ENCODE results near the gene DCUN1D1. TPM values are rescaled to one million over a fixed set of nuclear protein-coding genes. Genes with fewer than 3 reads are reported as not detected.

Gene DCUN1D1
- total RNA-seq, 1 experiment from 2014 or later: 24.7 TPM

Other genes starting within 250 kb of the DCUN1D1 start
- 48.4 and 49.6 TPM in 2 replicates for gene ATP11B, start 187.0 kb downstream of the DCUN1D1 start, total RNA-seq (2014; rRNA removed; shearing (Covaris generic))
- gene MCCC1, start 119.0 kb upstream of the DCUN1D1 start, total RNA-seq (2014; rRNA removed; shearing (Covaris generic)): 28.3 and 30.7 TPM in 2 replicates
- gene LAMP3, start 182.2 kb upstream of the DCUN1D1 start, total RNA-seq (2014; rRNA removed; shearing (Covaris generic)): 0.13 and 0.35 TPM in 2 replicates